NCI-H1436 treated with DMSO at 0.1 percent for 48 hours (cell line): ENCODE measurements around the gene SGSM2.
A peak's percentile ranks its signal among the peaks of the same experiment; 100 is the strongest.

Source experiments
- DNase-seq: peaks from one replicate; lab custom pipeline; 2025; lab: John Stamatoyannopoulos, UW

The SGSM2 gene

DNA sequence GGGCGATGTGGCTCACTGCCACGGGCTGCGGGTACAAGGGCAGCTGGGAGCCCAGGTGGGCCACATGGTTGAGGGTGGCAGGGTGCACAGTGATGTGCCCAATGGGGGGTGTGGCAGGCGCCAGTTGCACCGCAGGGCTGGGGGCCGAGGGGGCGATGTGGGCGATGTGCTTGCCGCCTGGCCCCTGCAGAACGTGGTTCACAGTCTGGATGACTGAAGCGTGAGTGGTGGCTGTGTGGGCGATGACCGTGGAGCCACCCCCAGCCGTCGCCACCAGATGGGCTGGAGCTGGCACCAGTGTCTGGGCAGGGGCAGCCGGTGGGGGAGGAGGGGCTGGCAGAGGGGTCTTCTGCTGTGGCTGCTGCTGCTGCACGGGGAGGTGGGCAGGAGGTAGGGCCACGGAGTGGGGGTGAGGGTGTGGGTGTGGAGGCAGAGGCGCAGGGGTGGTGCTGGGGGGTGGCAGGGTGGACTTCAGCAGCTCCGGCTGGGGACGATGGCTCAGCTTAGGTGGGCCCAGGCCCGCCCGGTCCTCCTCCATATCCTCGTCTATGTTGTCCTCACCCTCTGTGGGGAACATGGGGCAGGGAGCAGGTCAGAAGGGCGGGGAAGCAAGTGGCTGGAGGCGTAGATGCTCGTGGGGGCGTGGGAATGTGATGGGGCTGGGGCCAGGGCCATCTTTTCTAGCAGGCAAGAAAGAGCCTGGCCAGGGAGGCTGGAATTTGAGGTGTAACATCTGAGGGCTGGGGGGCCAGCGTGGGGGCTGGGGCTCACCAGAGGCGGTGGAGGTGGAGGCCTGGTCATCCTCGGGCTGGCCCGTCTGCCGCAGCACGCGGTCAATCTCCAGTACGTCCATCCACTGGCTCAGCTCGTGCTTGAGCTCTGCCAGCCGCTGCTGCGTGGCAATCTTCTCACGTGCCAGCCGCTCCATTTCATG, 50.1 kb downstream of the SGSM2 start:
- no peak for DNase-seq

DNA sequence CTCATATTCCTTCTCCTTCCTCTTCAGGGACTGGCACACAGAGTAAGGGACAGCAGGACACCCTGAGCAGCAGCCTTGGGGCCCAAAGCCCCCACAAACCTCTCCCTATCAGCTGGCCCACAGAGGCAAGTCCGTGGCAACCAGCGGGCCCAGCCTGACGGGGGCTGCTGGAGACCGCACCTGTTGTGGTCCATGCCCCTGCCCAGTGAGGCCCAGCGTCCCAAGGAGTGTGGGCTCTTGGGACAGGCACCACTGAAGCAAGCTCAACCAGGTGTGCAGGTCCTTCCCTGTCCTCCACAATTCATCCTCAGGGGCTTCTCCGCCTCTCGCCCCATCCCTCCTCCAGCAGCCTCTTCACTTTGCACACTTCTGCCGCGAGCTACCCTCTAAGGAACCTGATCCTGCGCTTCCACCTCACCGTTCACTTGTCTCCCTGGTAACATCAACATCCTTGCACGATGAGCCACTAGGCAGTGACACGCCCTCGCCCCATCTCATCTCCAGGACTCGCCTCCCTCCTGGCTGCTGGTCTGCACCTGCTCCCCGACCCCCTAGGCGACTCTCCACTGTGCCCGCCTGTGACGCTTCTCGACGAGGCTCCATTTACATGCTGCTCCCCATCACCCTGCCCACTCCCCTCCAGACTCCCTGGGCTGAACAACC, 50.9 kb downstream of the SGSM2 start:
- no peak for DNase-seq

DNA sequence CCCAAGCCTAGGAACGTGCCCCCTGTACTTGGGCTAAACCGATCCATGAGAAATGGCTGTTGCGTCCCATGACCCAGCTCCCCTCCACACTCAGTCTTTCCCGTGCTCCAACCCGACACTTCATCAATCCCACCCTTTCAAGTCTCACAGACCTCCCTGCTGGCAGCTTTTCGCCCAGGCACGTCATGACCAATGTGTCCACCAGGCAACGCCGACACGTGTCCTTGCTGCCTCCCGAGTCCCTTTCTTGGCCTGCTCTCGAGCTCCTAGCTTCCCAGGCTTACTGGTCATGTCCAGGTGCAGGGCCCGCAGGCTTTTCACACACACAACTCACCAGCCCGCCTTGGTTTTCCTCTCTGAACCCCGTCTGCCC, 51.4 kb downstream of the SGSM2 start:
- DNase-seq, result no peak

DNA sequence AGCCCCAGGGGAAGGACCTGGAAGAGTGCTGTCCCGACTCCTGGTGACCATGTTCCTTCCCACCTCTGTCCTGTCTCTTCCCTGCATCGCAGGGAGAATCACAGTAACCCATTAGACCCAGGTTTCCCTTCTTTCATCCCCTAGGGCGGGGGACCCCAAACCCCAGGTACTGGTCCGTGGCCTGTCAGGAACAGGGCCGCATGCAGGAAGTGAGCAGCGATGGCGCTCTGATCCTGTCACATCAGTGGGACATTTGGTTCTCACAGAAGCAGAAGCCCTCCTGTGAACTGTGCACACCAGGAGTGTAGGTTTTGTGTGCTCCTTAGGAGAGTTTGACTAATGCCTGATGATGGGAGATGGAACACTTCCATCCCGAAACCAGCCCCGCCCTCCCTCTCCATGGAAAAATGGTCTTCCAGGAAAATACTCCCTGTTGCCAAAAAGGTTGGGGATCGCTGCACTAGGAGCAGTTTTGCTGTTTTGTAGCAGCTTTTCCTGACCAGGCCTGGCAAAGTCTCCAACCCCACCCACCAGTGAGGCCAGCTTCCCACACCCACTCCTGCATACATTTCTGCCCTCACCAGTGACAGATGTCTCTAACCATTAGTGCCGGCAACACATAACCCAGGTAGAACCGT, 53.0 kb downstream of the SGSM2 start:
- DNase-seq, result no peak

DNA sequence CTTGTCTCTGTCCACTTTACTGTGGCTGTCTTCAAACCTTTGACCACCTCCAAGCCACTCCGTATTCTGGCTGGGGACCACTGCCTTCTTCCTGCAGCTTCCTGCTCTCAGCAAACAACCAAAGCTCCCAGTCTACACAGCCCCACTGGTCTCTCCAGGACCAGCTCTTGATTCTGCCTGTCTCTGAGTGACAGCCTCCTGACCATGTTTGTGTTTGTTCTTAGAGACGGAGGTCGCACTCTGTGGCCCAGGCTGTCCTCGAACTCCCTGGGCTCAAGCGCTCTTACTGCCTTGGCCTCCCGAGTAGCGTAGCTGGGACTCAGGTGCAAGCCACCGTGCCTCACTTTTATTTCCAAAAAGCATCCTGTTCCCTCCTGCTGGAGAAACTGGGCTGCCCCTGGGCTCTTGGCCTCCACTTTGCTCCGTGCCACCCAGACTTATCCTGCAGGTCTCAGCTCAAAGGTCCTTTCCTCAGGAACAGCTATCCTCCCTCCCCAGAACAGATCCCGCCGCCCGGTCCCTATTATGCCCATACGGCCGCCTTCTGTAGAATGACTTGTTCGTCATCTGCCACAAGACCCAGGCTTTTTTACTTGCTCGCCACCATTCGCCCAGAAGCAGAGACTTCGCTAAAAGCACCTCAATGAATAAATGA, 54.4 kb downstream of the SGSM2 start:
- DNase-seq, result no peak

DNA sequence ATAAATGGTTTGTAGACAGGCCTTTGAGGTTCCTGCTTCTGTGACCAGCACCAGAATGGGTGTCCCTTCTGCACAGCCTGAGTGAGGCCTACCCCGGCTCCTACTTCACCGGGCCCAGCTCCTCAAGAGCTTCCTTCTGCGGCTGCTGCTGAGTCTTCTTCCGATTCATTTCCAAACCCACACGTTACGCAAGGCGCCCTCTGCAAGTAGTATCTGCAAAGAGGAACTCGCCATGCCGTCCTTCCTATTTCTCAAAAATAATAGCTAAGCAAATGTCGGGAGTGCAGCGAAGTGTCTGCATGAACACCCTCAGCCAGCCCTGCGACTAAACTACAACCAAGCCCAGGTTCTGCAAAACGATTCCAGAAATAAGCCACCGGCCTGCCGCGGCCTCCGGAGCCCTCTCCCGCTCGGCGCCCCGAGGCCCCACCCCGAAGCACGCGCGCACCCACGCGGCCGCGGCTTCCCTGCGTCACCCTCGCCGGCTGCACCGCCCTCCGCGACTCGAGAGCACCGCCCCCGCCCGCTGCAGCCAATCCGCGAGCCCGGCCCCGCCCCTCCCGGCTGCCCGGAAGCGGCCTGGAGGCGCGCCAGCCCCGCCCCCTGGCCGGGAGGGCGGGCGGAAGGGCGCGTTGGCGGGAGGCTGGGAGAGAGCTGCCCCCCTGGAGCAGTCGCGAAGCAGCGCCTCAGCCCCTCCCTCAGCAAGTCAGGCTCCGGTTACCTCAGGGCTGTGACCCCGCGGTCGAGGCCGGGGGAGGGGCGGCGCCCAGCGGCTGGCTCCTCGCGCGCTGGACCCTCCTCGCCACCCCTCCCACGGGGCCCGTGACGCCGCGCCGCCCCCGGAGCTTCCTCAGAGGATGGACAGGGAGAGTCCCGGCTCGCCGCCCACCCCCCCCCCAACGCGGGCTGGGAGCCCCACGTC, 55.2 kb downstream of the SGSM2 start:
- DNase-seq, result no peak

DNA sequence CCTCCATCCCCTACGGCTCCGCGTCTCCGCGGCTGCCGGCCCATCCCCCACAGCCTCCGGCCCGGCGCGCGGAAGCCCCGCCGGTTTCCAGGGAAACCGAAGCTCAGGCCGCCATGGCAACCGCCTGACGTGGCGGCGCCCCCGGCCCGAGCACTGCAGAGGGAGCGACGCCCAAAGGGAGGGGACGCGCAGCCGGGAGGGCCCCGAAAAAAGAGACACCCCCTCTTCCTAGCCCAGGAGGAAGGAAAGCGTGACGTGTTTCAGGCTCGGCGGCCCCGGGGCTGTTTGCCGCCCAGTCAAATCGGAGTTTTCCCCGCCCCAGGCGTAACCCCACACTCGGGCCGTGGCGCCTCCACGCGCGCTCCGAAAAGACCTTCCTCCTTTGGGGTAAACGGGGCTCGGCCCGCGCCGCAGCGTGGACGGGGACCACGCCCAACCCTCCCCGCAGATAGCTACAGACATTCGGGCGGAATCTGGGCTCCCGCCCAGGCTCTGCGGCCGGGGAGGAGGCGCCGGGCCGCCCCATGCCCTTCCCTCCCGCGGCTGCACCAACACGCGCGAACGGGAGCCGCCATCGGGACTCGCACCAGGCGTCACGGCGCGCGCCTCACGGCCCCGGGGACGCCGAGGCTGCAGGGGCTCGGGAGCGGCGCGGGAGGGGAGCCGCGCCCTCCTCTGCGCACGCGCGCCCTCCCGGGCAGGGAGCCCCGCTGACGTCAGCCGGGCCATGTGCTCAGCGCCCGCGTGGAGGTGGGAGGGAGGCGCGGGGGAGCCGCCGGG, 56.1 kb downstream of the SGSM2 start:
- DNase-seq, result no peak

DNA sequence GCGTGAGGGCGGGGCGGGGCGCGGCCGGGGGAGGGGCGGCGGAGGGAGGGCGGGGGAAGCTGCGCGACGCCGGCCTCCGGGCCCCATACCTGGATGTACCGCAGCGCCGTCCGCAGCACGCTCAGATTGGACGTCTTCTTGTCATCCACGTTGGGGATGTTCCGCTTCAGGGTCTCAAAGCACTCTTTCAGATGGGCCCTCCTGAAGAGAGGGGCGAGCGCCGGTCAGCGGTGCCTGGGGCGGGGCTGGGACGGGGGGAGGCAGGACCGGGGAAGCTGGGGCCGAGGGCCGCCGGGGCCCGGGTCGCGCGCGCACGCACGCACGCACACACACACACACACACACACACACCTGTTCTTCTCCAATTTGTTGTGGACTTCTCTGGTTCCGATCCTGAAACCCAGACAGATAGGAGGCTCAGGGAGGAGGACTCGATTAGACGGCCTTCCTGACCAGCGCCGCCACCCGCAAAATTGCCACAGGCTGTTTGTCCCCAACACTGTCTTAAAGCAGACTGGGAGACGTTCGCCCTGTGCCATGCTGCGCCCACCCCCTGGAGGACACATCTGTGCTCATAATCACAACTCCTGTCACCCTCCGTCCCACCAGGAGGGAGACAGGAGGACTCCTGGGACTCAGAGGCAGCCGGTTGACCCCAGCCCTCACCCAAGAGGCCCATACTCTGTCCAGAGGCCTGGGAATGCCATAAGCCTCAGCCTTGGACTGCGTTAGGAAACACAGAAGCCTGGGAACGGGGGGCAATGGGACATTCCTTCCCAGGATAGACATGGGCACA, 56.9 kb downstream of the SGSM2 start:
- DNase-seq, result no peak

DNA sequence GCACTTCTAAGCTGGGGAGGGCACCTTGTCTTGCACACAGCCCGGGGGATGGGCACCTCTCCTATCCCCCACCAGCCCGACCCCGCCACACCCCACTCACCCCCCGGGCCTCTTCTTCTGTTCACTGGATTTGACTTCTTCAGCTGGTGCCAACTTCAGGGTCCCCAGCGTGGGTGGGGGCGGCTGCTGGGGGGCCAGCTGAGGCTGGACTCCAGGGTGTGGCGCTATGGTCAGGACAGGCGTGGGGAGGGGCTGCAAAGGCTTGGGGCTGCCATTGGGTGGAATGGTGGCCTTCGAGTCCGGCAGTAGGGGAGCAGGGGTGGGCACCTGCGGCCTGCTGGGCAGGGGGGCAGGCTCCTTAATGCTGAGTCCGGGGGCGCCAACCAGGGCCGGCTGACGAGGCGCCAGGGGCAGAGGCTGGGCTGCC, 57.5 kb downstream of the SGSM2 start:
- DNase-seq, result no peak

DNA sequence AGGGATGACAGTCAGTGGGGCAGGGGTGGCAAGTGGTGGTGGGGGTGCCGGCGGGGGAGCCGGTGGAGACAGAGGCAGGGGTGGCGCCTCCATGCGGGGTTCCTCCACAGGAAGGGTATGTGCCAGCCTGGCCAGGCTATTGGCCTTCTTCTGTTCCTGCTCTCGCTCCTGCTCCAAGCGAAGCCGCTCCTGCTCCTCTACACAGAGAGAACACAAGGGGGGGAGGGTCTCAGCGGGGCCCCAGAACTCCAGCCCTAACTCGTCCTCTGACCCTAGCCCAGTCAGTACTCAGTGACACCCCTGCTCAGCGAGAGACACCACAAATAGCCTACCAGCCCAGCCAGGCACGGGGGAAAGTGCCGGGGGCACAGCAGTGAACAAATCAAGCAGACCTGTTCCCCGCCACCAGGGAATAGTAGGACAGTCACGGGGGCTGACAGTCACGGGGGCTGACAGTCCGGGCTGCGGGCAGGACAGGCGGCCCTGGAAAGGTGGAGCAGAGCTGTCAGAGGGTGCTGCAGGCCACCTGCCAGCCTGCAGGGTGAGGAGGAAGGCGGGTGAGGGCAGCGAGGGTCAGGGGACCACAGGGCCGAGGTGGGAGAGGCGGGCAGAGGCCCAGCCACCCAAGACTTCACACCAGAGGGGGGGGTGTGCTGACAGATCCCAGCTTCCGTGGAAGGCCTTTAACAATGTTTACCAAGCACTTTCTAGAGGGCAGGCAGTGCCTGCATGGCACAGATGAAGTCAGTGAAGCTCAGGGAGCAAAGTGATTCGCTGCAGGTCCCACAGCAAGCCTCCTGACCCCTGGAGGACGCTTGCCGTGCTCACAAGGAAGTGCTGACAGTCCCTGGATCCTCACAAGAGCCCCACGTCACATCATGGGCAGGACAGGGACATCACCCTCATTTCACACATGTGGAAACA, 58.2 kb downstream of the SGSM2 start:
- DNase-seq, result no peak

DNA sequence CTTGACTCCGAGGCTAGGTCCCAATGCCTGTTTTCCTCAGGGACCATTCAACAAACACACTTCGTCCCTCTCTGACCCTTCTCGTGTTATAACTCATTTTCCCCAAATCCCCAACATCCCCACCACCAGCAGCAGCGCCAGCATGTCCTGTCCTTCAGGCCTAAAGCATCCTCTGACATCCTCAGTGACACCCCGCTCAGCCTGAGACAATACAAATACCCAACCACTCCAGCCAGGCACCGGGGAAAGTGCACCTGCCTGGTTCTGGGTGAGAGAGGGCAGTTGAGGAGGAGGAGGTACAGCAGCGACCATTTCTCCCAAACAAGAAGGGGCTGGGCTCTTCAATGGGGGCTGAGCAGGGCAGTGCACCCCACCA, 58.9 kb downstream of the SGSM2 start:
- DNase-seq, result no peak

DNA sequence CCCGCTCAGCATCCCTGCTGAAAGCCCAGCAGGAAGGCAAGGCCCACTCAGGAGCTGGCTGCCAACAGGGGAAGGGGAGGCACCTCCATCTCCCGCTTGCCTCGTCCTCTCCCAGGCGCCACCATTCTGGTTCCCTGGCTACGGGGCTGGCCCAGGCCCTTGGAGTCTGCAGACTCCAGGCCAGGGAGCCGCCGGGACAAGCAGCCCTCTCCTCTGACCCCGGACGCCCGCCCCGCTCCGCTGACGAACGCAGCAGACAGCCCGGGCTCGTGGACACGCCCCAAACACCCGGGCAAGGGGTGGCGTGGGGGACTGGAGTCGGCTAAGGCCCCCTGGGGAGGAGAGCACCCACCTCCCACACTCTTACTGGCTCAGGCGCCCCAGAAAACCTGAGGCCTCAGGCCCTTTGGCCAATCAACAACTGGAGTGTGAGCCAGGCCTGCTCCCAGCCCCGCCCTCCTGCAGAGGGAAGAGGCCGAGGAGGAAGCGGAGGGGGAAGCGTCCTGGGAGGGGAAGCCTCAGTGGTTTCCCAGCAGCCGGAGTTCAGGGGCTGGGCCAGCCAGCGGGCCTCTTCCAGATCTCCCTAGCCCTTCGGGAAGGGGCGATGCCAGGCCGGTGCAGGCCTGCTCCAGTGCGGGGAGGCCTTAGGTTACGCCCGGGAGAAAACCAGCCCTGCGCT, 59.4 kb downstream of the SGSM2 start:
- DNase-seq, result peak; percentile 45

DNA sequence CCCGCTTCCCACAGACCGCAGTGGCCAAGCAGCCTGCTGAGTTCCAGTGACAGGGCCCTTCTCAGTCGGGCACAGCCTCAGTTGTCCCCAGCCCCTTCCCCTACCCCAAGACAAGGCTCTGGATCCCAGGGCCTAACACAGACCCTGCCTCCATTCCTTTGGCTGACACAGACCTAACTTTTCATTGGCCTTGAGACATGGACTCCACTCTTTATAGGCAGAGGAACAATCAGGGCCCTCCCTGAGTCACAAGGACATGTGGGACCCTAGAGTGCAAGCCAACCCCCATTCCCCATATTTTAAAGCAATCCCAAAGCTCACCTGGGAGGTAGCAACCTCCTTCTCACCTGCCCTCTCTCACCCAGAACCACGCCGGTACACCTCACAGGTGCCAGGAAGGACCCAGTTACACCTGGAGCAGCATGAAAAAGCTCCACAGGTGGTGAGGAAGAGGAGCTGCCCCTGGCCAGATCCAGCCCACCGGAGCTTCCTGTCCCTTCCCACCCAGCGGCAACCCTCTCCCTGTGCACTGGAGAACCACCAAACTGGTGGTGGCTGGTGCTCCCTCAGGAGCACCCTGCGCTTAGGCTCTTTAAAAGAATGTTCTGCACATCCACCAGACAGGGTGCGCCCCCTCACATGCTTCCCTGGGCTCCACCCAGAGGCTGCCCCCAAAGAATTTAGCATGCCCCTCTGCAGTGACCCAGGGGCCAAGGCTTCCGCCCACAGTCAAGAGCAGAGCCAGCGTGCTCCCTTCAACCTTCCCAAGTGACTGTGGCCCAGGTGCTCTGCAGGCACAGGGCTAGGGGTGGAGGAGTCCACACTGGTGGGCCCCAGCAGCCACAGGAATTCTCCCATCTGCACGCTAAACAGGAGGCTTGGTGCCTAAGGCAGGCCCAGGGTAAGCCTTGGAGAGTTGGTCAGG, 60.2 kb downstream of the SGSM2 start:
- no peak for DNase-seq

DNA sequence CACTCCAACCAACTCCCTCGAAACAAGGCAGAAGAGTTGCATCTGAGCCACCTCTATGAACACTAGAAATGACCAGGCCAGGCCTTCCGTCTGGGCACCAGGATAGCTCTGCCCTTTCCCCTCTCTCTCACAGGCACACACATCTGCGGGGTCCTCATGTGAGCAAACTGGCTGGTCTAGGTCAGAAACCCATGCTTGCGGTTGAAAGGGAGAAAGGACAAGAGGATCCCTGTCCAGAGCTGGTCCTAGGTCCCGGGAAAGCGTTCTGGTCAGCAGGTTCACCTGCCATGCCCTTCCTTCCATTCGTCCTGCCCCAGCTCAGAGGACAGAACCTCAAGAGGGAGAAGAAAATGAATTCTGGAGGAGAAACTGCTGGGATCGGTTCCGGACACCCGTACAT, 60.9 kb downstream of the SGSM2 start:
- no peak for DNase-seq

DNA sequence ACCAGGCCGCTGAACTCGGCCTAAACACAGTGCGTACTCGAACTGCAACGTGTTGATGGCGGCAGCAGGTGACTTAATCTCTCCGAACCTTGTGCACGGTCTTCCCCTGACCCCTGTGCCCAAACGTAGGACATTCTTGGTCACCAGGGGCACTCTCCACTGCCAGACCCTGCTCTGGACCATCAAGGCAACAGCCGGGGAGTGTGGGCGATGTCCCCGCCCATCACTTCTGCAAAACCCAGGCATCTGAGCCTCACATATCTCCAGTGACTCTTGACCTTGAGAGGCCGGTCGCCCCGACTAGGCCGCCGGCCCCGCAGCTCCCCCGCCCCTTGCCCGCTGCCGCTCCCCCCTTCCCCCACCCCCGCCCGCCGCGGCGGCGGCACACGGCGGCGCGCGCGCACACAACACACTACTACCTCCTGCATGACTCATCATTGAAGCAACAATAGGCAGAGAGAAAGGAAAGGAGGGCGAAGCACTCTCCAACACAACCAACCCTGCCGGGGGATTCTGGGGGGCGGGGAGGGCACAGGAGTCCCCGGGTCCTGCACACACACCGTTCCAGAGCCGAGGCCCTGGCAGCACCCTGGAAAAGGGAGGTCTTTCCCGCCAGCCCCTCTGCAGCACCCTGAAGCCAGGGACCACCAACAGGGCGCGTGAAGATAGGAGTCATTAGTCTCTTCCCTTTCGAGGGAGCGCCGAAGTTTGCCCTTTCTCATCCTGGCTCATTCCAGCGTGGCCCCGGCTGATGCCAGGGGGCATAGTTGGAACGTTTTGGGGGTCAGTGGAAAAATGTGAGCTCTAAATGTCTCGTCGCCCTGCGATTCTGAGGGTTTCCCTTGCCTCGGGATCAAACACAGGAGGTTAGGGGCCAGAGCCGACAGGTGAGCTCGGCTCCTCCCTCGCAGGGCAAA, 61.6 kb downstream of the SGSM2 start:
- peak; percentile 56 for DNase-seq
